ENCODE measurements around the gene LRRK1. TPM values are rescaled to one million over a fixed set of nuclear protein-coding genes. Genes with fewer than 3 reads are reported as not detected.

LRRK1 gene
- total and polyA plus RNA-seq, 2 of the 4 experiments (the other 2 are of a cell fraction), result 3.0 to 5.8 TPM

DNA sequence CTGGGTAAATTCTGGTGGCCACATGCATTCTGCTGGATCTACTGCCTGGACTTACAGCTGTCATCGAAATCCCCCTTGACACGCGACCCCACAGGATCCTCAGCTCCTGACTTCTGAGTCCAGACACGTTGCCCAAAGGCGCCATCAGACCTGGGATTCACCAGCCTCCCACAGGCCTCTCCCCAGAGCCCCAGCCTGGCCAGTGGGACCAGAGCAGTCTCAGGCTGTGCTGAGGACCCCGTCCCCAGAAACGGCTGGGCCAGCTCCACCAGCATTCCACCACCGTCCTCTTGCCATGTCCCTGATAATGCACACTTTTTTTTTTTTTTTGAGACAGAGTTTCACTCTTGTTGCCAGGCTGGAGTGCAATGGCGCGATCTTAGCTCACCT lies 166.1 kb downstream of the LRRK1 start:
- H2BK120ac ChIP-seq (ENCODE audit: low read depth, low read length), result no peak overlapping the region
- no peak overlapping the region for H2AFZ ChIP-seq (replicated peaks; ENCODE audit: low read length, poor library complexity)
- no peak overlapping the region; the same call in 1 of the 2 replicates for H2AK5ac ChIP-seq (ENCODE audit: low read depth, low read length)
- H4K5ac ChIP-seq (ENCODE audit: low read depth, low read length), result no peak overlapping the region
- no peak overlapping the region for H2BK20ac ChIP-seq (ENCODE audit: low read depth, low read length)
- TF ChIP-seq, protein P1, sequence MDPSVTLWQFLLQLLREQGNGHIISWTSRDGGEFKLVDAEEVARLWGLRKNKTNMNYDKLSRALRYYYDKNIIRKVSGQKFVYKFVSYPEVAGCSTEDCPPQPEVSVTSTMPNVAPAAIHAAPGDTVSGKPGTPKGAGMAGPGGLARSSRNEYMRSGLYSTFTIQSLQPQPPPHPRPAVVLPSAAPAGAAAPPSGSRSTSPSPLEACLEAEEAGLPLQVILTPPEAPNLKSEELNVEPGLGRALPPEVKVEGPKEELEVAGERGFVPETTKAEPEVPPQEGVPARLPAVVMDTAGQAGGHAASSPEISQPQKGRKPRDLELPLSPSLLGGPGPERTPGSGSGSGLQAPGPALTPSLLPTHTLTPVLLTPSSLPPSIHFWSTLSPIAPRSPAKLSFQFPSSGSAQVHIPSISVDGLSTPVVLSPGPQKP (IDR thresholded peaks at IDR 0.05; ENCODE audit: borderline replicate concordance, low read depth, low read length), result no peak
- TF ChIP-seq MAZ (IDR thresholded peaks at IDR 0.05; ENCODE audit: borderline replicate concordance, low read depth, low read length), result no peak
- H3K9ac ChIP-seq (ENCODE audit: low read depth, low read length), result no peak overlapping the region
- peaks cover 5% of the 10 kb centered on the region; the same call in 1 of the 2 replicates for H3K4me1 ChIP-seq (ENCODE audit: control insufficient read depth, insufficient read depth, low read length)
- peaks cover 2 to 3% of the 10 kb centered on the region in 2 experiments; a peak in 1 of 4 replicates for H3K79me1 ChIP-seq (ENCODE audit: low read depth in 1 of 2, low read length in 2 of 2)
- dilution Hi-C loops (cut with HindIII; ENCODE audit: low sequenced_read_pairs, unreplicated experiment) (no loop called here), in situ Hi-C loops (cut with MboI; ENCODE audit: low sequenced_read_pairs) (no loop called here), intact Hi-C loops (cut with micrococcal nuclease) (loop anchor here (5.0 kb wide), 1 partner anchor 68 kb away; no protein-coding TSS in a partner anchor)
- H3K36me3 ChIP-seq (ENCODE audit: control insufficient read depth, insufficient read depth, low read length), result no peaks in the 10 kb centered on the region
- no peak overlapping the region for H2BK5ac ChIP-seq (ENCODE audit: low read depth, low read length, poor library complexity, severe bottlenecking)
- H4K20me1 ChIP-seq (ENCODE audit: insufficient read depth, low read length), result no peaks in the 10 kb centered on the region
- CTCF ChIA-PET, result no interaction called here
- H4K91ac ChIP-seq (ENCODE audit: insufficient read depth, low read depth, low read length), result no peak overlapping the region
- no peak overlapping the region for H3K18ac ChIP-seq (ENCODE audit: low read depth, low read length)
- BruUV-seq (replicated peaks), result no TSS peak
- no peak overlapping the region for H3K14ac ChIP-seq (replicated peaks; ENCODE audit: low read depth, low read length)
- H3K9me1 ChIP-seq (ENCODE audit: insufficient read depth, low read length), result peaks cover 3% of the 10 kb centered on the region; the same call in 1 of the 2 replicates
- DNase-seq, result no peak
- ATAC-seq (ENCODE audit: low read depth), result no peak
- H3K56ac ChIP-seq (ENCODE audit: extremely low read depth, insufficient read depth, low read length), result no peak overlapping the region
- H3K4ac ChIP-seq (ENCODE audit: low read depth, low read length), result no peak overlapping the region
- H3K9me3 ChIP-seq (ENCODE audit: control insufficient read depth, insufficient read depth, low read length), result no peaks in the 10 kb centered on the region
- WGBS, 2 experiments (ENCODE audit: extremely low coverage in 2 of 2, insufficient read length in 1 of 2), result no CpG with 5 or more reads among the region's 10 CpGs
- H4K8ac ChIP-seq (ENCODE audit: low read depth in 2 of 2, low read length in 2 of 2), result no peak overlapping the region
- H3K4me2 ChIP-seq (ENCODE audit: low read depth, low read length), result no peak overlapping the region
- no peaks in the 10 kb centered on the region for H3K27me3 ChIP-seq (ENCODE audit: control insufficient read depth, insufficient read depth, low read length)
- no peak overlapping the region for H3K4me3 ChIP-seq (ENCODE audit: insufficient read depth, low read depth, low read length)
- POLR2A ChIA-PET (ENCODE audit: unreplicated experiment), result interaction anchor here (0.6 kb wide), 1 partner anchor 167 kb away, joined by 5 read pairs; the partner anchor contains the start of gene CHSY1
- H2AK9ac ChIP-seq (replicated peaks; ENCODE audit: low read depth, low read length, poor library complexity), result no peak overlapping the region
- no peak overlapping the region for H2BK15ac ChIP-seq (ENCODE audit: low read depth, low read length)
- no peak overlapping the region for H3K23ac ChIP-seq (ENCODE audit: low read depth, low read length)
- H3K27ac ChIP-seq (ENCODE audit: insufficient read depth, low read length), result no peak overlapping the region
